Measurements from ENCODE around the gene KCNT2.

The KCNT2 gene

DNA sequence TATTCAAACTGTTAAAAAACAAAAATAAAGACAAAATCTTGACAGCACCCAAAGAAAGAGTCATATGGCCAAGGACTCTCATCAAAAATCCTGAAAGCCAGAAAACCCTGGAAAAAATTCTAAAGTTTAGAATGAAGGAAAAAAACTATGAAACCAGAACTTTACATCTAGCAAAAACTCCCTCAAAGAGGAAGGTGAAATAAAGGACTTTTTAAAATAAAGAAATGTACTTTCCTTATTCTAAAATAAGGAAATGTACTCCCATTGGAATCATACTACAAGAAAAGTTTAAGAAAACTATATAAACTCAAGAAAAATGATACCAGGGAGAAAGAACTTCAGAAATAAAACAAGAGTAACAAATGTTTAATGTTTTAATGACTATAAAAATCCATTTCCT is 206.3 kb downstream of the KCNT2 start:
- DNase-seq (ENCODE audit: extremely low read depth in 1 of 2, low read depth in 1 of 2), result no peak

DNA sequence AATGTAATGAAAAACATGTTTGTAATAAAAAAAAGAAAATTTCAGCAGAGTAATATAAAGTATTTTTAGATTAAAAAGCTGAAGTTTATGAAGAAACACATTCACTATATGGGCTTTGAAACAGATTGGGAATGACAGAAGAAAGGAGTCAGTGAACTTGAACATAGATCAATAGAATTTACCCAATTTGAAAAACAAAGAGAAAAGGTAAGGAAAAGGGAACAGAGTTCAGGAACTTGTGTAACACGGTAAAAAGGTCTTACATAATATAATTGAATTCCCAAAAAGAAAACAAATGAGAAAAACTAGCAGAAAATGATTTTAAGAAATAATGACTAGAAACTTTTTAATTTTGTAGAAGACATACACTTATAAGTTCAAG is 206.8 kb downstream of the KCNT2 start:
- DNase-seq (ENCODE audit: extremely low read depth in 1 of 2, low read depth in 1 of 2), result no peak

DNA sequence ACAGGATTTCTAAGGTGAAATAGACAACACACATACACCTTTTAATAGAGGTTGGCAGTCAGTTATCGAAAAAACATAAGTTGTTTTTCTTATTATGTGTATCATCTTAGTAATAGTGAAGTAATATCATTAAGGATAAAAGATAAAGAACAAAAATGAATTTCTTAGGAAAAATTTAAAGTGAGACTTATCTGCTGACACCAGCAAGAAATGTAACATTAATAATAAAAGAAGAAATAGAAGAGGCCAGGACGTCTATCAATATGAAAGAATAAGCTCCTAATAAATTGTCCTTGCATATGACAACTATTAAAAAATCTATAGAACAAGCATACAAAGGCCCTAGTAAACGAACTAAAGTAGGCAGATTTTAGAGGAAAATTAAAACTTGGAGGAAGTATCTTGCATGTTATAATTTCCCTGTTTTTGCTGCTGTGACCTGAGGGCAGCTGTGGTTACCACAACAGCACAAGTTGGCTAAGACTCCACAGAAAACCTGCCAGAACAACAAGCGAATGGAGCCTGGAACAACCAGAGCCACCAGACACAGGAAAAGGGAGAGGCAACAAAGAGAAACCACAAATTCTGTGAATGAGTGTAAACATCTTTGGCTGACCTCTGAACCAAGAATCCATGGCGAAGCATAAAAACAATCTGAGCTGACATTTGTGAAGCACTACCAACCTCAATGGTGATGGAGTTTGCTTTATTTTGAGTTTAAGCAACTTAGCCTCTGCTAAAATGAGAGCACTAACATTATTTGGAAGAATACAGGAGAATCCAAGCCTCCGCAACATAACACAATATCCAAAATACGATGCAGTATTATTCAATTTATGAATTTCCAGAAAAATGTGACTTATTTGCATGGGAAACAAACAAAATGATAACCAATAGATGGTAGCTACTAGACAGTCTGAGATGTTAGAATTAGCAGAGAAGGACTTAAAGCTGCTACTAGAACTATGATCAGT is 207.5 kb downstream of the KCNT2 start:
- DNase-seq (ENCODE audit: extremely low read depth in 1 of 2, low read depth in 1 of 2), result no peak

DNA sequence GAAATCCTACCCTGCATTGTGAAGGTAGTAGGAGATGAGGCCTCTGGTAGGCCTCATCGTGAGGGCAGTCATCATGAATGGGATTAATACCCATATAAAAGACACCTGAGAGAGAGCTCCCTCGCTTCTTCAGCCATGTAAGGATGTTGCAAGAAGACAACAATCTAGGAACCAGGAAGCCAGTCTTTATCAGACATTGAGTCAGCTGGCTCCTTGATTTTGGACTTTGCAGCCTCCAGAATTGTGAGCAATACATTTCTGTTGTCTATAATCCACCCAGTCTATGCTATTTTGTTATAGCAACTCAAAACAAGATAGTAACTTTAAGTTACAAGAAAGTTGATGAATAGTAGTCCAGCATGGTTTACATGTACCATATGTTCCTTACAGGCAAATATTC is 208.5 kb downstream of the KCNT2 start:
- no peak for DNase-seq (ENCODE audit: extremely low read depth in 1 of 2, low read depth in 1 of 2)

DNA sequence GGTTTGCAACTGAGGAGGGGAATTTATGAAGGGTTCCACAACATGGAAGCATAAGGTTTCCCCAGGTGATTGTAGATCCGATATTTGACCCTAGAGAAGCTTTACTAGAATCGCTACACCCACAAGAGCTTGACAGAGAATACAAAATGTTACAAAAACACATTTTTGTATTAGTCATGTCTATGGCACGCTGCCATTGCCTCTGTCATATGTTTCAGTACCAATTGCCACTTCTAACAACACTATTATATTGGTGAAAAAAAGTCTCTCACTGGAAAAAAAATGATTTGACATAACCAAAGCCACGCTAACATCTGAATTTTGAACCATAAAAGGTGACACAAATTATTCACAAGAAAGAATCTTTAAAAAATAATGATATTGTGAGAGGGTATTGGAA is 214.5 kb downstream of the KCNT2 start:
- no peak for DNase-seq (ENCODE audit: extremely low read depth in 1 of 2, low read depth in 1 of 2)

DNA sequence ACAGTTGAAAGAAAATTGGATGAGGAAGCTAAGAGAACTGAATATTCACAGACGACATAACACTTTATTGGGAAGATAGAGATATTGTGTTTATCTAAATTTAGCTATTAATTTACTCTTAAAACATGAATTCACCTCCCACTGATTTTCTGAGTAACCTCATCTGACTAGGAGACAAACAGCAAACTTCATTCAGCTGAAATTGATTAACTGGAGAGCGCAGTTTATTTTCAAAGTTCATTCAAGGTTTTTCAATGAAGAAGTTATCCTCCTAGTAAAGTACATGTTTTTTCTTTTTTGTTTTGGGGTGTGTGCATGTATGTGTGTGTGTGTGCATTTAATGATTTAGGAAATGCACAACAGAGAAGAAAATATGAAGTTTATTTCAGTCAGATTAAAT is 215.0 kb downstream of the KCNT2 start:
- DNase-seq (ENCODE audit: extremely low read depth in 1 of 2, low read depth in 1 of 2), result no peak

DNA sequence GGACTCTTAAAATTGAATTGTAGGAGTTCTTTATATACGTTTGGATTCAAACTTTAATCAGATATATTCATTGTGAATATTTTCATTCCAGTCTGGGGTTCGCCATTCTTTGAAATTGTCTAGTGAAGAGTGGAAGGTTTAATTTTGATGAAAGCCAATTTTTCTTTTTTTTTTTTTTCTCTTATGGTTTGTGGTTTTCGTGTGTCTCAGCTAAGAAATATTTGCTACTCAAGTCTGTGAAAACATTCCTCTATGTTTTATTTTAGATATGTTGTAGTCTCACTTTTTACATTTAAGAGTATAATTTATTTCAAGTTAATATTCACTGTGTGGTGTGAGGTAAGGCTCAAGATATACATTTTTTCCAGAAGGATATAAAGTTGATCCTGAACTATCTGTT is 220.5 kb downstream of the KCNT2 start:
- no peak for DNase-seq (ENCODE audit: extremely low read depth in 1 of 2, low read depth in 1 of 2)

DNA sequence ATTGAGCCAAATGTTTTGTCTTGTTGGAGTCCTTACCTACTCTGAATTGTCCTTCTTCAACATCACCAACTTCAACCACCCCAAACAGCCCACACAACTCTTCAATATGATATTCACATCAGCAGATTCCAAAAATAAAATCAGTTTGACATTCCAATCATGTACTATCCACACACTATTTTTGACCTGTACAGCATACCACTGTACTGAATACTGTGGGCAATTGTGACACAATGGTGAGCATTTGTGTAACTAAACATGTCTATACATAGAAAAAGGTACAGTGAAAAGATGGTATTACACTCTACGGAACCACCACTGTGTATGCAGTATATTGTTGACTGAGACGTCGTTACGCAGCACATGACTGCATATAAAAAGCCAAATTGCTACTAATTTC is 223.1 kb downstream of the KCNT2 start:
- DNase-seq (ENCODE audit: extremely low read depth in 1 of 2, low read depth in 1 of 2), result no peak

DNA sequence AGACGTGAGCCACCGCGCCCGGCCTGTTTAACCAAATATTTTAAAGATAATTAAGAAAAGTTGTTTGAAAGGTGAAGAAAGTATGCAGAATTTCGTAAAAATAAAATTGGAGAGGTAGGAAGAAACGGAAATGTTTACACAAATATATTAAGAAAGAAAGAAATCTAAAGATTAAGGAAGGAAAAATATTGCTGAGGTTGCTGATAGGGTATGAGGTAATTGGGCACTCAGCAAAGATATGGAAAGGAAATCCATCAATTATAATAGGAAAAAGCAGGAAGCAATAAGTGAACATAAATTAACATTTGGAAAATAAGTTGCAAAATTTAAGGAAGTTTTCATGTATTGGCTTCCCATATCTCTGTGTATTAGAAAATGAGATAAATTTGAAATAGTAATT is 225.9 kb downstream of the KCNT2 start:
- DNase-seq (ENCODE audit: extremely low read depth in 1 of 2, low read depth in 1 of 2), result no peak

DNA sequence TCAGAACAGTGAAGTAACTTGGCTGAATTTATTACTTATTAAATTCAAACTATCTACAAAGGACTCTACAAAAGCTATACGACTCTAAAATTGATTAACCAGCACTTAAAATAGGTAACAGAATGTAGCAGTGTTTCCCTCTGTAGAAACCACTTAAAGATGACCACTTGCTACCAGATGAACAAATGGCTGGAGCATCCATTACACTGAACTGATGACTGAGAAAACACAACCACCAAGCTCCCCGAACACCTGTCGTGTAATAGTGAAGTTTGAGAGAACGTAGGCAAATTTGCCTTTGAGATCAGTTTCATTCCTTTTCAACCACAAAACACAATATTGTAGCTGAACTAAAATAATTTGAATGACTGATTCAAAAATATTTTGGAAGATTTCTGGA is 226.7 kb downstream of the KCNT2 start:
- no peak for DNase-seq (ENCODE audit: extremely low read depth in 1 of 2, low read depth in 1 of 2)

DNA sequence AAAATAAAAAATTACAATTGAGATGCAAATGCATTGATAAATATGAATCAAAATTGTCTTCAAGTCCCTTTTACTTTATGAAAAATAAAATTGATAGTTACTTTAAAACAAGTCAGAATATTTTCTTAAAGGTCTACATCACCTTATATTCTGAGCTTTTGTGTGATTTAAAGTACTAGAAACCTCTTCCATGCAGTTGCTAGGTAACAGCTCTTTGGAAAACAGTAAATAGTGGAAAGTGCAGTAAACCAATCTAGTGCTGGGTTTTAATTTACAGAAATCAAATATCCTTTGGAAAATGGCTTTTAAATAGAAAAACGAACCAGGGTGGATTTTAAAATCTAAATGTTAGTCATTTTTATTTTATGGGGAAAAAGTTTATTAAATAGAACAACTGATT is 227.9 kb downstream of the KCNT2 start:
- DNase-seq (ENCODE audit: extremely low read depth in 1 of 2, low read depth in 1 of 2), result no peak

DNA sequence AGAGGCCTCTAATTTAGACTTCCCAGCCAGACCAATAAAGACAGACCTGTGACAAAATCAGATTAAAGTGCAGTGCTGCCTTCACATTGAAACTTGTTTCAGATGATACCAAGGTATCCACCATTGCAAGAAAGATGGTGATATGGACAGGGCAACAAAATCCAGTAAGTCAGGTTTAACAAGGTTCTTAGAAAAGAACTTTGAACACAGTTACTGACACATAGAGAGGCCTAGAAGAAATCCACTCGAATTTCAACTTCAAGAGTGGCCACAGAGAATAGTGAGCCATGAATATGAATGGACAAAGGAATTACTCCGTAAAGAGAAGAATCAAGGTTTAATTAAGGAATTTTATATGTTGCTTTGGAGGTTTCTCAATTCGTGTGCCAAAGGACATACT is 230.4 kb downstream of the KCNT2 start:
- no peak for DNase-seq (ENCODE audit: extremely low read depth in 1 of 2, low read depth in 1 of 2)

DNA sequence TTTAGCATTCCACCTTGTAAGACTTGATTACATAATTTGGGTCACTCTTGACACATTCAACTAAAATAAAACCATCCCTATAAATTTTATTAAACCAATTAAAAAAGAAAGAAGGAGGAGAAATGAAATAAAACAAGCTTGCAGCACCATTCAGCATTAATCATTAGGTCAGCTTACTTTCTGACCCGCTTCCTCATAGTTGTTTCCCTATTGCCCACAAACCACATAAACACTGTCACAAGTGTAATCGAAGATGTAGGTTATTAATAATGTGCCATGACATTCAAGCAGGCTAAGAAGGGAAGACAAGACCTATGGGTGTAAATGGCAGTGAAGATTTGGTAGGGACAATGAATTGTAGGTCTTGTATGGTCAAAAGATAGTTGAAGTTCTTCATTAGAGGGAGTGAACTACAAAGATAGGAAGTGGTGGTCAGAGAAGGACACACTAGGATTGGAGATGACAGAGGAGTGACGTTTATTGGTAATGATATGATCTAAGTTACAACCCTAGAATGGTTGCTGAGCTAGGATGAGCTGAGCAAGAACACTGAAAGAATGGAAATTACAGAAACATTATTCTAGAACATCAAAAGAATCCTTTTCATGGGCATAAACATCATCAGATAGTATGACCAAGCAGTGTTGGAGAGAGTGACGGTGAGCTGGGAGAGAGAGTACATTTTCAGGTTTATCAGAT is 231.5 kb downstream of the KCNT2 start:
- no peak for DNase-seq (ENCODE audit: extremely low read depth in 1 of 2, low read depth in 1 of 2)

DNA sequence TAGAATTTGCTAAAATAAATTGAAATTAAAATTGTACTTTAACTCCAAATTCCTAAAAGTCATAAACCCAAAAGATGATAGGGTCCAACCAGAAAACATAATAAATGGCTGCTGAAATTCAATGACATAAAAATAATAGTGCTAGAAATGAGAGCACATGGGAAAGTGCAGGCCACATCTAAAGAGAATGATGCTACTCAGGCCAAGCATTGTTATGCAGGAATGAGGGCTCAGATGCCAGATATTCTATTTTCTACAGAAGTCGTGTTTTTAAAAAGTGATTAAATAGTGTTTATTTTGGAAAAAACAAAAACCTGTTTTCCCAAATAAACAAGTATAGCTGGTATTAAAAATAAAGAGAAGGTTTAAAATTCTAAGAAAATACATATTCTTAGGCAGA is 234.4 kb downstream of the KCNT2 start:
- no peak for DNase-seq (ENCODE audit: extremely low read depth in 1 of 2, low read depth in 1 of 2)

DNA sequence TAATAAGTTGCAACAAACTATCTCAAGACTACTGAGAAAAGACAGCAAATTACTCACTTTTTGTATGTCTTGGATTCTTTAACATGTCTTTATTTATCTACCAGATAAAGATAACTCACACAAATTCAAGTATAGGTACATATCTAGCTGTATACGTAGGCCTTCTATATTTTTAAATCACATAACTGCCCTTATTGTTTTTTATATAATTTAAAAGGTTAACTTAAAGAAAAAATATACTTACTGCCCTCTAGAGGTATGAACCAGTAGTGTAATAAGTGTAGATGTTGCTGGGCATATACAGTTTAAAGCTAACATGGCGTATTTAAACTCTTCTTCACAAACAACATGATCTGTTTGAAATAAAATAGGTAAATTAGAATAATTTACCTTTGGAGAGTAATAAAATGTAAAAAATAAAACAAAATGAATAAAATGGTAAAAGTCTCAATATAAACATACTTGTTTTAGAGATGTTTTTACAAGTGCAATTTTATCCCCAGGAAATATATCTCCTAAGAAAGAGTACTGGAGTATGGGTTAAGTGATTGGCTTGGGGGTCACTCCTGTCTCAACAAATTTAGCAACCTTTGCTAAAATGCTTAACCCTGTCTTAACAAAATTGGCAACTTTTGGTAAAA is 235.2 kb downstream of the KCNT2 start:
- DNase-seq (ENCODE audit: extremely low read depth in 1 of 2, low read depth in 1 of 2), result no peak

DNA sequence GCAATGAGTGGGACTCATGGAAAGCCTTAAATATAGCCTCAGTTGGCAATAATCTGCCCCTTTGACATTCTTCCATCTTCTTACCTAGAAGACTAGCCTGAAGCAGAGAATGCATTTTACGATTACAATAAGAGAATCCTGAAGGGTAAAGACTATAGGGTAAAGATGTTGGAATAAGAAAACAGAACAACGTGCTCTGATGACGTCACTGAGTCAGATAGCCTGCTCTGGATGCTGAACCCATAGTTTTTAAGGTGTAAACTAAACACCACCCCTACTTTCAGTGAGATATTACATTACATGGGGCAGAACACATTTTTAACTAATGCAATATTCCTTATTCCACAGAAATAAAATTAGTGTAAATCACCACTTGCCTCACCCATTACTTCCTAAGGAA is 240.4 kb downstream of the KCNT2 start:
- DNase-seq (ENCODE audit: extremely low read depth in 1 of 2, low read depth in 1 of 2), result no peak

DNA sequence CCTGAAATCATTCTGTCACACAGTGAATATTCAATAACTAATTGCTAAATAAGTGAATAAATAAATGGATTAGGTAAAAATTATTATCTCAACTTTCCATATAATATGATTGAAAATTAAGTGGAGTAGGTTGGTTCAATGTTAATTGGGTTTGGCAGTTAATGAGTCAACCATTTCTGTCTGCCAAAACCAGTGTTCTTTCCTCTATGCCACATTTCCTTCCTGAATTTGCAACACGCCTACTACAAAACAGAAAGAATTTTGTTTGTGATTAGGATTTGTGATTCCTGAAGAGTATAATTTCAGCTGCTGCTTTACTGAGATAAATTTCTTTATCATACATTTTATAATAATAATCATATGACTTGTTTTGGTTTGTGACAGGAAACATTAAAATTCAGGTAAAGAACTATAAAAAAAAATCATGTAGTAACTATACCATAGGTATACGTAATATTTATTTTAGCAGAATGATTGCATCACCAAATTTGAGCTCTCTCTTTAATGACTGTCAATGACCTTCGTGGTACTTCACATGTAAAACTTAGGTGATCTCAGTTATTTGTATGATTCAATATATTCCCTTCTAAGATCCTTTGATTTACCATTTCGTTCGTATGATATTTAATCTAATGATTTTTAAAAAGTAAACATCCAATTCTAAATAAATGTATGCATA is 241.3 kb downstream of the KCNT2 start:
- no peak for DNase-seq (ENCODE audit: extremely low read depth in 1 of 2, low read depth in 1 of 2)

DNA sequence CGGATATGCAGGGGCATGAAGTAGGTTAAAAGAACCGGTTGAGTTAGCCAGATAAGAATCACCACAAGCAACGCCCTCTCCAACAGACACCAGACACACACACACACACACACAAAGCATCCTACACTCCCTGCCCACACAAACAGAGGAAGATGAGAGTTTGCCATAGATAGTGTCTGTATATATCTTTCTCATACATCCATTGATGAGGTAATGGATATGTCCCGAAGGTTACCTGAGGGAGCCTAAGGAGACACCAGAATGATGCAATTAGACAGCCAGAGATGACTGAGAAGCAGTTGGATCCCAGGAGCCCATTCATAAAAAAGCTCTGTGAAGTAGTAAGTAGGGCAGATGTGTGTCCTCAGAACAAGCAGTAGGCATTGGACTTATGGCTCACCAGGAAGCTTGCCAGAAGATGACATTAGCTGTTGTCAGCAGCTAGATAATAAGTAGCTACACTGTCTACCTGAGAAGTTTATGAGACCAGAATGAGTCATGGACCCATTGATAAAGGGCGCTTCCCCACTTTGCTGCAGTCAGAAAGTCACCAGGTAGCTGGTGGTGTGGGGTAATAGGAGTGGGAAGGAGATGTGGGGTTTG is 247.0 kb downstream of the KCNT2 start:
- no peak for DNase-seq (ENCODE audit: extremely low read depth in 1 of 2, low read depth in 1 of 2)

DNA sequence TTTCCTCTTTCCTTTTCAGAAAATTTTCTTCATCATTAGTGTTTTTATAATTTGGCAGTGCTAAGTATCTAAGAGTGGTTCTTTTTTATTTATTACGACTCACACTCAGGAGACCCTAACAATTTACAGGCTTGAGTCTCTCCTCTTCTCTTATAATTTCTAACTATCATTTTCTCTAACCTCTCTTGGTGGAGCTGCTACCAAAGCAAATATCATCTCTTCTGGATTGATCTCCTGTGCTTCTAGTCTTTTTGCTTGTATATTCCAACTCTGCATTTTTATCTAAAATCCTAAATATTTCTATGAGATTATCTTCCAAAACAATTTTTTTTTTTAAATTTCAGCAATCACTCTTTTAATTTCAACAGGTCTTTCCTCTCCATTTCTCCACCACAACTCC is 250.3 kb downstream of the KCNT2 start:
- no peak for DNase-seq (ENCODE audit: extremely low read depth in 1 of 2, low read depth in 1 of 2)

DNA sequence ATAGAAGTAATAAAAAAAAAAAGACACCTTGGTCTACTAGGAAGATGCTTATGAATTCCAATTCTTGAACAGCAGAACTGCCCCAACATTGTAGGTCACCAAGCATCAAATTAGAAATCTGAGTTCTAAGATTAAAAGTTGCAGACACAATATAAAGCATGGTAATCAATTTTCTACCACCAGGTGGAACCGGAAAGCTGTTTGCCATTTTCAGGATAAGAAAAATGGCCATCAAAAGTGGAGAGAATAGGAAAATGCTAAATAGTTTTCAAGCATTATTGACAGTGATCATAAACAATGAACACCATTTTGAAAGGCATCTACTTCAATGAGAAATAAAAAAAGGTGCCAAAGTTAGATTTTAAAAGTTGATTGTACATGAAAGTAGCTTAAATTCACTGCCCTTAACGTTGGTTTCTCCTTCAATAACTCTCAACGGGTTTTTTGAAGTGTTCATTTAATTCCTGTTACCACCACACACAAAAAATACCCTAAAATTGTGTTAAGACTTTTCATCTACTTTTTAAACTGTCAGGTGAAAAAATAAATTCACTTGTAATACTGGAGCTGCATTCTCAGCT is 252.9 kb downstream of the KCNT2 start:
- DNase-seq (ENCODE audit: extremely low read depth in 1 of 2, low read depth in 1 of 2), result no peak

DNA sequence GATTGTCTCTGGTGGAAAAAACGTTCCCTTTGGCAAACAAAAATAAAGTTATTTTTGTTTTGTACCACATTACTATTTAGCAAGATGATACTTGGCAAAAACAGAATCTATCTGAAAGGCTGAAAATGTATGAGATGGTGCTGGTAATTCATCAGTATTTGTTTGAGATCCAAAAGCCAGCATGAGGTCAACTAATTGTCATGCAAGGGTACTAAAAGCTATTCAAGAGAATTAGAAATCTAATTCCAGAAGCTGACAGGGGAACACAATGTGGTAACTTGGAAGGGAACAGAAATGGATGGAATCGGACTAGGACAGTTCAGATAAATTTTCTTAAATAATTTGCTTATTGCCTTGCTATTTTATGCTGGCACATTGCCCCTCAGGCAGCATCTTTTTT is 263.8 kb downstream of the KCNT2 start:
- DNase-seq (ENCODE audit: extremely low read depth in 1 of 2, low read depth in 1 of 2), result no peak
